Thyroid gland (tissue), 4 donors: ENCODE data around the gene ICAM4. TPM values are rescaled to one million over a fixed set of nuclear protein-coding genes. Genes with fewer than 3 reads are reported as not detected.

Experiments
- DNase-seq, 2 donors: peaks; one replicate each; pipeline ENCODE4 v3.0.0-alpha.2; 2019
- H3K27ac ChIP-seq, 3 donors: fragments of 200-600 bp; sonication (generic); 1 replicate in 2 of 3; 2 replicates in 1 of 3; pipeline ENCODE4 v1.5.1; 2016 to 2019; ENCODE audit warnings: mild to moderate bottlenecking in 1 of 3, moderate library complexity in 1 of 3
- H3K27me3 ChIP-seq: fragments of 200-600 bp; sonication (generic); one replicate; pipeline ENCODE4 v1.5.1; 2019
- H3K36me3 ChIP-seq, 2 donors: fragments of 200-600 bp; sonication (generic); one replicate each; pipeline ENCODE4 v1.5.1; 2016 to 2019
- H3K4me1 ChIP-seq, 2 donors: fragments of 200-600 bp; sonication (generic); one replicate each; pipeline ENCODE4 v1.5.1; 2017 to 2019
- H3K4me3 ChIP-seq, 3 donors: fragments of 200-600 bp; sonication (generic); replicated peaks in 1 of 3; 1 replicate in 2 of 3; 2 replicates in 1 of 3; pipeline ENCODE4 v1.5.1; 2016; ENCODE audit warnings: mild to moderate bottlenecking in 1 of 3
- H3K9me3 ChIP-seq: fragments of 200-600 bp; sonication (generic); one replicate; pipeline ENCODE4 v1.5.1; 2017
- CTCF ChIP-seq, 6 experiments: fragments of 200-600 bp in 3 of 6; fragments of 450-650 bp in 3 of 6; sonication (generic) in 3 of 6; IDR thresholded peaks; one replicate each; pipeline ENCODE4 v1.5.1; 2016 to 2019; ENCODE audit warnings: antibody characterized with exemption in 6 of 6, mild to moderate bottlenecking in 2 of 6, inconsistent platforms in 1 of 6, moderate library complexity in 1 of 6
- POLR2A ChIP-seq, 2 donors: fragments of 450-650 bp; IDR thresholded peaks; one replicate each; pipeline ENCODE4 v1.6.1; 2017; ENCODE audit warnings: antibody characterized with exemption in 2 of 2, mild to moderate bottlenecking in 2 of 2, moderate library complexity in 1 of 2
- WGBS, 2 donors: methylation state at CpG; one replicate each; pipeline ENCODE4 v1.1.5; 2017; 5-methylcytosine and 5-hydroxymethylcytosine counted together
- intact Hi-C: fragments of 100-400 bp; cut with DNase I; formaldehyde crosslinking; loops from one replicate; pipeline ENCODE4 v1.15.1; 2023
- total RNA-seq, 4 donors: library from RNA; depleted of rRNA; stranded (reverse); fragments of >200 nt; gene quantifications; one replicate each; pipeline ENCODE4 v1.2.3, GENCODE V29; 2016

Gene ICAM4
- total RNA-seq, 4 donors from 2014 or later: 0.44 TPM; not detected in 3

GRCh38 chr19:10294368-10294697 lies 7.6 kb downstream of the ICAM4 start:
- H3K27me3 ChIP-seq: peaks cover 40% of the 10 kb centered on the region
- DNase-seq: peak; percentile 60 to 70
- no peak overlapping the region for H3K27ac ChIP-seq
- no peak overlapping the region for H3K4me3 ChIP-seq
- no peaks in the 10 kb centered on the region for H3K9me3 ChIP-seq
- peaks cover 25 to 64% of the 10 kb centered on the region in 2 donors for H3K4me1 ChIP-seq
- intact Hi-C loops: no loop called here
- TF ChIP-seq POLR2A (IDR thresholded peaks at IDR 0.05): no peak
- TF ChIP-seq CTCF (IDR thresholded peaks at IDR 0.05): peak in 1 of 6 experiments; percentile 4
- WGBS, 2 donors: 9 to 33% methylated on average over 5 to 11 of the region's 25 CpGs
- no peaks in the 10 kb centered on the region for H3K36me3 ChIP-seq

- Histone ChIP-seq H3K9me3 (no peaks in the 10 kb centered on the region), H3K27me3 (peaks cover 33% of the 10 kb centered on the region), H3K4me3 (peak overlapping the region in 1 of 3 donors; percentile 27), H3K36me3 (no peaks in the 10 kb centered on the region), H3K4me1 (peaks cover 17 to 54% of the 10 kb centered on the region in 2 donors), H3K27ac (no peak overlapping the region)
- TF ChIP-seq POLR2A (IDR thresholded peaks at IDR 0.05) (peak in 1 of 2 donors; percentile 6), CTCF (IDR thresholded peaks at IDR 0.05) (peak in 1 of 6 experiments; percentile 11)
- intact Hi-C loops: no loop called here
- DNase-seq: peak; percentile 79 to 81
- WGBS, 2 donors: 1 to 7% methylated on average over 13 to 16 of the region's 48 CpGs
Observed at GRCh38 chr19:10295305-10295846, 8.6 kb downstream of the ICAM4 start.

GRCh38 chr19:10295847-10296591 lies 9.3 kb downstream of the ICAM4 start:
- WGBS, 2 donors: 7 to 13% methylated on average over 10 to 20 of the region's 58 CpGs
- DNase-seq: no peak
- H3K27ac ChIP-seq: no peak overlapping the region
- H3K4me1 ChIP-seq: peaks cover 15 to 47% of the 10 kb centered on the region in 2 donors
- no peaks in the 10 kb centered on the region for H3K36me3 ChIP-seq
- intact Hi-C loops: no loop called here
- peaks cover 28% of the 10 kb centered on the region for H3K27me3 ChIP-seq
- no peak for TF ChIP-seq CTCF (IDR thresholded peaks at IDR 0.05)
- no peak for TF ChIP-seq POLR2A (IDR thresholded peaks at IDR 0.05)
- H3K4me3 ChIP-seq: peak overlapping the region in 1 of 3 donors; percentile 27
- no peaks in the 10 kb centered on the region for H3K9me3 ChIP-seq

DNA sequence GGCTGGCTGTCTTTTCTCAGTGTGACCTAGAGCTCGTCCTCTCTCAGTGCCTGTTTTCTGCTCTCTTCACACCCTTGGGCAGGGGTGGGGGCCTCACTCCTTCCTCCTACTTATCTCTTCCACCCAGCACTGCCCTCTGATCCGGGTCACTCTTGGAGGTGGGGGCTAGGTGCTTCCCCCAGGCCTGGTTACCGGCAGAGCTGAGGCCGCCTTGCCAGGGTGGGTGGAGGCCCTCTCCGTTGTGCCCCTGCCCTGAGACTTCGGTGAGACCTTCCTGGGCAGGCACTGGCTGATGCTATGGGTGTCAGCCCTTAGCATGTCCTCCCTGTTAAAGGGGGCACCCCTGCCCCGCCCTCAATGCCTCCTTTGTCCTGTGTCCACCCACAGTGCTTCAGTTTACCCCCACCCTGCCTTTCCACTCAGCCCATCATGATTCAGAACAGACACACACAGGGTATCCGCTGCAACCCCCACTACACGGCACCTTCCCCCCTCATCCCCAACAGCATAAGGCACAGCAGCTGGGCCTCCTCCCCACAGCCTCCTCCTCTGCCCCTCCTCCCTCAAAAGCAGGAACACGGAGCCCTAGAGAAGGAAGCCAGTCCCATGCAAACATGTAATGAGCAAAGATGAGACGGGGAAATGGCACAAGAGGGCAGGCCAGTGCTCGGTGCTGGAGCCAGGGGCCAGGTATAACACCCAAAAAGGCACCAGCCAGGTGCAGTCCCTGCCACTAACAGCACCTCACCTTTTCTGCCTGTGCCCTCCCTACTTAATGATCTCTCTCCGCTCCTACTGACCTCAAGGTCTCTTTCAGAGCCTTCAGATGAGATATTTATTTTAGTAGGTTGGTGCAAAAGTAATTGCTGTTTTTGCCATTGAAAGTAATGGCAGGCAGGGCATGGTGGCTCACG lies 13.0 kb downstream of the ICAM4 start:
- H3K36me3 ChIP-seq: no peaks in the 10 kb centered on the region
- DNase-seq: no peak
- H3K27ac ChIP-seq: no peak overlapping the region
- intact Hi-C loops: no loop called here
- no peak overlapping the region for H3K4me3 ChIP-seq
- no peaks in the 10 kb centered on the region for H3K9me3 ChIP-seq
- WGBS, 2 donors: 58 to 59% methylated on average over 14 of the region's 14 CpGs
- no peak for TF ChIP-seq POLR2A (IDR thresholded peaks at IDR 0.05)
- no peak for TF ChIP-seq CTCF (IDR thresholded peaks at IDR 0.05)
- H3K27me3 ChIP-seq: peaks cover 4% of the 10 kb centered on the region
- H3K4me1 ChIP-seq: peaks cover 3 to 16% of the 10 kb centered on the region in 2 donors
